C4-2B (cell line): ENCODE results near the gene CLCNKB.

Source experiments
- CTCF ChIP-seq: fragments of 450-650 bp; conservative IDR thresholded peaks from 2 replicates; pipeline ENCODE4 v1.5.1; 2017; ENCODE audit warnings: mild to moderate bottlenecking
- ZFX ChIP-seq: fragments of 450-650 bp; IDR thresholded peaks from 2 replicates; pipeline ENCODE4 v1.6.1; 2017

- no peak for TF ChIP-seq CTCF
- no peak for TF ChIP-seq ZFX
Measured at GRCh38 chr1:16095447-16095846, 51.9 kb downstream of the CLCNKB start.
